ENCODE measurements around the gene SYNJ2. TPM values are rescaled to one million over a fixed set of nuclear protein-coding genes. Genes with fewer than 3 reads are reported as not detected.
A peak's percentile ranks its signal among the peaks of the same experiment; 100 is the strongest.

The SYNJ2 gene
- total and polyA plus RNA-seq, 4 experiments from 2014 or later = 14.5 to 17.4 (median 15.9) TPM

- H3K36me3 Mint-ChIP-seq = peaks cover 34 to 54% of the 10 kb centered on the region in 2 donors
- DNase-seq = no peak
- ChIA-PET POLR2A (ENCODE audit: partially characterized antibody) (no interaction called here), CTCF (ENCODE audit: partially characterized antibody) (interaction anchor here (2.6 to 9.5 kb wide), 2 partner anchors 9 to 37 kb away, joined by 16 to 89 read pairs; no protein-coding TSS in a partner anchor)
- intact Hi-C loops (cut with micrococcal nuclease) = no loop called here
- no peak overlapping the region for H3K4me3 ChIP-seq (ENCODE audit: low read length in 2 of 2)
- H3K27me3 ChIP-seq (ENCODE audit: insufficient read depth, low read length) = no peaks in the 10 kb centered on the region
- H3K9me3 ChIP-seq (ENCODE audit: control insufficient read depth in 1 of 2, low read length in 2 of 2) = no peaks in the 10 kb centered on the region
- H3K27me3 Mint-ChIP-seq = no peaks in the 10 kb centered on the region
- H3K4me3 Mint-ChIP-seq = no peak overlapping the region
- H3K4me1 ChIP-seq (ENCODE audit: insufficient read depth, low read length) = peaks cover 28% of the 10 kb centered on the region
- no peak overlapping the region for H3K27ac ChIP-seq (ENCODE audit: low read depth, low read length)
- H3K4me1 Mint-ChIP-seq = peaks cover 6 to 20% (median 14%) of the 10 kb centered on the region in 4 donors
- peaks cover 19% of the 10 kb centered on the region for H3K36me3 ChIP-seq (ENCODE audit: insufficient read depth, low read length)
- no peaks in the 10 kb centered on the region for H3K9me3 Mint-ChIP-seq
- H3K27ac Mint-ChIP-seq = no peak overlapping the region
Measured at GRCh38 chr6:158063736-158064135, 82.1 kb downstream of the SYNJ2 start.

GRCh38 chr6:158064725-158065251 is 83.1 kb downstream of the SYNJ2 start:
- H3K27me3 Mint-ChIP-seq = no peaks in the 10 kb centered on the region
- H3K27ac Mint-ChIP-seq = no peak overlapping the region
- H3K4me1 Mint-ChIP-seq = peaks cover 10 to 25% (median 17%) of the 10 kb centered on the region in 4 donors
- DNase-seq = no peak
- H3K36me3 Mint-ChIP-seq = peaks cover 36 to 61% of the 10 kb centered on the region in 2 donors
- CTCF ChIA-PET (ENCODE audit: partially characterized antibody) = no interaction called here
- Histone ChIP-seq H3K36me3 (ENCODE audit: insufficient read depth, low read length) (peaks cover 20% of the 10 kb centered on the region), H3K4me1 (ENCODE audit: insufficient read depth, low read length) (peaks cover 20% of the 10 kb centered on the region), H3K9me3 (ENCODE audit: control insufficient read depth in 1 of 2, low read length in 2 of 2) (no peaks in the 10 kb centered on the region), H3K27ac (ENCODE audit: low read depth, low read length) (no peak overlapping the region), H3K4me3 (ENCODE audit: low read length in 2 of 2) (no peak overlapping the region), H3K27me3 (ENCODE audit: insufficient read depth, low read length) (no peaks in the 10 kb centered on the region)
- H3K4me3 Mint-ChIP-seq = no peak overlapping the region
- POLR2A ChIA-PET (ENCODE audit: partially characterized antibody) = no interaction called here
- H3K9me3 Mint-ChIP-seq = no peaks in the 10 kb centered on the region
- intact Hi-C loops (cut with micrococcal nuclease) = no loop called here

- peaks cover 5 to 18% (median 11%) of the 10 kb centered on the region in 4 donors for H3K4me1 Mint-ChIP-seq
- CTCF ChIA-PET (ENCODE audit: partially characterized antibody) = no interaction called here
Measured at GRCh38 chr6:158066136-158066781, 84.6 kb downstream of the SYNJ2 start.

GRCh38 chr6:158067436-158068015 is 85.9 kb downstream of the SYNJ2 start:
- H3K36me3 ChIP-seq (ENCODE audit: insufficient read depth, low read length) = peaks cover 28% of the 10 kb centered on the region
- no peaks in the 10 kb centered on the region for H3K9me3 ChIP-seq (ENCODE audit: control insufficient read depth in 1 of 2, low read length in 2 of 2)
- Mint-ChIP-seq H3K27me3 (no peaks in the 10 kb centered on the region), H3K27ac (peak overlapping the region in 2 of 7 donors; percentile 62 to 64), H3K4me3 (no peak overlapping the region), H3K36me3 (peaks cover 39 to 68% of the 10 kb centered on the region in 2 donors), H3K9me3 (no peaks in the 10 kb centered on the region), H3K4me1 (peaks cover 9 to 25% (median 16%) of the 10 kb centered on the region in 4 donors)
- CTCF ChIA-PET (ENCODE audit: partially characterized antibody) = no interaction called here
- intact Hi-C loops (cut with micrococcal nuclease) = no loop called here
- POLR2A ChIA-PET (ENCODE audit: partially characterized antibody) = no interaction called here
- DNase-seq = no peak
- no peak overlapping the region for H3K27ac ChIP-seq (ENCODE audit: low read depth, low read length)
- H3K4me1 ChIP-seq (ENCODE audit: insufficient read depth, low read length) = peaks cover 9% of the 10 kb centered on the region
- H3K4me3 ChIP-seq (ENCODE audit: low read length in 2 of 2) = no peak overlapping the region
- H3K27me3 ChIP-seq (ENCODE audit: insufficient read depth, low read length) = no peaks in the 10 kb centered on the region

More at GRCh38 chr6:158066136-158066781, 84.6 kb downstream of the SYNJ2 start:
- H3K4me3 Mint-ChIP-seq = no peak overlapping the region
- Histone ChIP-seq H3K4me1 (ENCODE audit: insufficient read depth, low read length) (peaks cover 6% of the 10 kb centered on the region), H3K27ac (ENCODE audit: low read depth, low read length) (no peak overlapping the region), H3K9me3 (ENCODE audit: control insufficient read depth in 1 of 2, low read length in 2 of 2) (no peaks in the 10 kb centered on the region), H3K27me3 (ENCODE audit: insufficient read depth, low read length) (no peaks in the 10 kb centered on the region), H3K36me3 (ENCODE audit: insufficient read depth, low read length) (peaks cover 28% of the 10 kb centered on the region), H3K4me3 (ENCODE audit: low read length in 2 of 2) (no peak overlapping the region)
- peaks cover 41 to 66% of the 10 kb centered on the region in 2 donors for H3K36me3 Mint-ChIP-seq
- DNase-seq = no peak
- peak overlapping the region in 2 of 7 donors; percentile 53 to 63 for H3K27ac Mint-ChIP-seq
- H3K9me3 Mint-ChIP-seq = no peaks in the 10 kb centered on the region
- intact Hi-C loops (cut with micrococcal nuclease) = no loop called here
- H3K27me3 Mint-ChIP-seq = no peaks in the 10 kb centered on the region
- POLR2A ChIA-PET (ENCODE audit: partially characterized antibody) = no interaction called here

GRCh38 chr6:158068156-158068892 is 86.7 kb downstream of the SYNJ2 start:
- Histone ChIP-seq H3K4me3 (ENCODE audit: low read length in 2 of 2) (no peak overlapping the region), H3K9me3 (ENCODE audit: control insufficient read depth in 1 of 2, low read length in 2 of 2) (no peaks in the 10 kb centered on the region), H3K36me3 (ENCODE audit: insufficient read depth, low read length) (peaks cover 28% of the 10 kb centered on the region), H3K27me3 (ENCODE audit: insufficient read depth, low read length) (no peaks in the 10 kb centered on the region), H3K27ac (ENCODE audit: low read depth, low read length) (no peak overlapping the region), H3K4me1 (ENCODE audit: insufficient read depth, low read length) (peaks cover 9% of the 10 kb centered on the region)
- Mint-ChIP-seq H3K27me3 (no peaks in the 10 kb centered on the region), H3K4me1 (peaks cover 9 to 25% (median 16%) of the 10 kb centered on the region in 4 donors), H3K36me3 (peaks cover 33 to 60% of the 10 kb centered on the region in 2 donors), H3K9me3 (no peaks in the 10 kb centered on the region), H3K4me3 (no peak overlapping the region), H3K27ac (peak overlapping the region; percentile 29 to 92 (median 81))
- CTCF ChIA-PET (ENCODE audit: partially characterized antibody) = interaction anchor here (7.5 kb wide), 1 partner anchor 9 kb away, joined by 89 read pairs; no protein-coding TSS in a partner anchor
- POLR2A ChIA-PET (ENCODE audit: partially characterized antibody) = no interaction called here
- intact Hi-C loops (cut with micrococcal nuclease) = no loop called here
- DNase-seq = no peak

- intact Hi-C loops (cut with micrococcal nuclease) = no loop called here
- H3K36me3 Mint-ChIP-seq = peaks cover 36 to 58% of the 10 kb centered on the region in 2 donors
- Histone ChIP-seq H3K36me3 (ENCODE audit: insufficient read depth, low read length) (peaks cover 24% of the 10 kb centered on the region), H3K4me3 (ENCODE audit: low read length in 2 of 2) (no peak overlapping the region), H3K27ac (ENCODE audit: low read depth, low read length) (no peak overlapping the region), H3K9me3 (ENCODE audit: control insufficient read depth in 1 of 2, low read length in 2 of 2) (no peaks in the 10 kb centered on the region), H3K27me3 (ENCODE audit: insufficient read depth, low read length) (no peaks in the 10 kb centered on the region), H3K4me1 (ENCODE audit: insufficient read depth, low read length) (peaks cover 9% of the 10 kb centered on the region)
- no peak for DNase-seq
- ChIA-PET POLR2A (ENCODE audit: partially characterized antibody) (interaction anchor here (1.1 kb wide), 1 partner anchor 8 kb away, joined by 3 read pairs; no protein-coding TSS in a partner anchor), CTCF (ENCODE audit: partially characterized antibody) (interaction anchor here (0.9 to 7.5 kb wide), 4 partner anchors 10 to 315 kb away, joined by 3 to 89 read pairs (median 46); no protein-coding TSS in a partner anchor)
- H3K4me3 Mint-ChIP-seq = no peak overlapping the region
- no peaks in the 10 kb centered on the region for H3K27me3 Mint-ChIP-seq
- H3K9me3 Mint-ChIP-seq = no peaks in the 10 kb centered on the region
- peak overlapping the region; percentile 58 to 92 (median 81) for H3K27ac Mint-ChIP-seq
- peaks cover 9 to 25% (median 16%) of the 10 kb centered on the region in 4 donors for H3K4me1 Mint-ChIP-seq
Measured at GRCh38 chr6:158068893-158069799, 87.5 kb downstream of the SYNJ2 start.
